ENCODE data around the gene ANKRD42.

GRCh38 chr11:83285771-83286528 is 92.4 kb downstream of the ANKRD42 start, which contains the start of gene CCDC90B:
- TF ChIP-seq CTCF (IDR thresholded peaks at IDR 0.05) (peak in 3 of 12 donors; percentile 14 to 46 (median 29)), POLR2A (IDR thresholded peaks at IDR 0.05) (peak in 1 of 2 donors; percentile 84)

Data from heart left ventricle (tissue), 13 donors.